Measurements from ENCODE around the gene DOCK7.
"Not testable (repeated sequence)": the region's sequence is repeated elsewhere in the genome, so short reads cannot be mapped to it uniquely, and the experiment has no call there.

The DOCK7 gene

DNA sequence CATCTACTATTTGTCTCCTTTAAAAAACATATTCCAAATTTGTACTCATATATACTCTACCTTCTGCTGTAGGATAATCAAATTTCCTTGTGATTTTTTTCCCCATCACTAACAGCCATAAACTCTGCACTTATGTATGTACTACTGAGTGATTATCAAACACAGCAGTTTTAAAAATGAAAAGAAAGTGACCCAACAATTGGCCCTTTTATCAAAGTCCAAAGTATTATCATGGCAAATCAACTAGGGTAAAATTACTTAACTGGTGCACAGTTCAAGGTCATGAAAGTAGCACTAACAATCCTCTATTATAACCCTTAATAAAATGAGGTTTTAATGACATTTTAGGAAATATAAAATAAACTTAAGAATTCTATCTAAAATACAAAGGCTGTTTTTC is 79.3 kb downstream of the DOCK7 start:
- DNase-seq (ENCODE audit: low read depth): no peak

DNA sequence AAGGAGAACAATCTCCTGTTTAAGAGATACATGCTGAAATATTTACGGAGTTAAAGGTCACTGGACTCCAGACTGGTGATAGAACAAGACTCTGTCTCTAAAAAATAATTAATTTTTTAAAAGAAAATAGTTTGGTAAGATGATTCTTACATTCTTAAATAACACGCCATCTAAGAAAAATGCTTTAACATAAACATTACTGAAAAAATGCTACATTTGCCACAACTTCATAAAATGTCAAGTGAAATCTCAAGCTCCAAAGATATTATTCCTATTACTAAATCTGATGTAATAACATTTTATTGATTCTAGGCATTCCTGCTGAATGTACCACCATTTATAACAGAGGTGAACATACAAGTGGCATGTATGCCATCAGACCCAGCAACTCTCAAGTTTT is 86.7 kb downstream of the DOCK7 start:
- no peak for DNase-seq (ENCODE audit: low read depth)

DNA sequence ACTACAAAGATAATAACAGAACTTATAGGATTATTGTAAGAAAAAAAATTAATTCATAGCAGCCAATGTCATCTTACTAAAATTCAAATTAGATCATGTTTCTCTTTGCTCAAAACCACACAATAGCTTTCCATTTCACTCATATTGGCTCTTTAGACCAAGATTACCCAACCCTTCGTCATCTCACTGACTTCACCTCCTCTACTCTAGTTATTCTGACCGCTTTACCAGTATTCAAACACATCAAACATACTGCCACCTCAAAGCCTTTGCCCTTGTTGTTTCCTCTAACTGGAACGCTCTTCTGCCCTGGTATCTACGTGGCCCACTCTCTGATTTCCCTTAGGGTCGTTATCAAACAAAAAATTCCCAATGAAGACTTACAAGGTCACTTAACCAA is 89.1 kb downstream of the DOCK7 start:
- DNase-seq (ENCODE audit: low read depth): no peak

DNA sequence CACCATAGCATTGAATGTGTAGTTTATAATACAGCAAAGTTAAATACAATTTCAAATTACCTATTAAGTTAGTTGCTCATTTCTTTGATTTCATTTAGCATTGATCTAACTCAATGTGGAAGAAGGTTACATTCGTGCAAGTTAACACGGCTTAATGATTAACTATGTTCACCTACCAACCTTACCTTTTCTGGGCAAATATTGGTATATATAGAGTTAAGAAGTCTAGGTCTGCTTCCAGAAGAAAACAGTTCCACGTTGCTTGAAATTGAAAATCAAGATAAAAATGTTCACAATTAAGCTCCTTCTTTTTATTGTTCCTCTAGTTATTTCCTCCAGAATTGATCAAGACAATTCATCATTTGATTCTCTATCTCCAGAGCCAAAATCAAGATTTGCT is 90.9 kb downstream of the DOCK7 start, which contains the start of gene ANGPTL3:
TSS of gene ANGPTL3 (plus strand) at position 240 of the 400 bp plus-strand sequence. CDS start at position 287, 47 bp downstream.
- no peak for DNase-seq (ENCODE audit: low read depth)

DNA sequence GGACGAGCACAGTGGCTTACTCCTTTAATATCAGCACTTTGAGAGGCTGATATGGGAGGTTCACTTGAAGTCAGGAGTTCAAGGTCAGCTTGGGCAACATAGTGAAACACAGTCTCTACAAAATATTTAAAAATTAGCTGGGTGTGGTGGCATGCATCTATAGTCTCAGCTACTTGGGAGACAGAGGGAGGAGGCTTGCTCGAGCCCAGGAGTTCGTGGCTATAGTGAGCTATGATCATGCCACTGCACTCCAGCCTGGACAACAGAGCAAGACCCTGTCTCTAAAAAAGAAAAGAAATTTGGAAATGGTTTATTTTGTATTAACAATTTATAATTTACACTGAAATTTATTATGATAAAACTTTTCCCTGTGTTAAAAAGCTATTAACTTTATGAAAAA is 92.5 kb downstream of the DOCK7 start:
- no peak for DNase-seq (ENCODE audit: low read depth)

DNA sequence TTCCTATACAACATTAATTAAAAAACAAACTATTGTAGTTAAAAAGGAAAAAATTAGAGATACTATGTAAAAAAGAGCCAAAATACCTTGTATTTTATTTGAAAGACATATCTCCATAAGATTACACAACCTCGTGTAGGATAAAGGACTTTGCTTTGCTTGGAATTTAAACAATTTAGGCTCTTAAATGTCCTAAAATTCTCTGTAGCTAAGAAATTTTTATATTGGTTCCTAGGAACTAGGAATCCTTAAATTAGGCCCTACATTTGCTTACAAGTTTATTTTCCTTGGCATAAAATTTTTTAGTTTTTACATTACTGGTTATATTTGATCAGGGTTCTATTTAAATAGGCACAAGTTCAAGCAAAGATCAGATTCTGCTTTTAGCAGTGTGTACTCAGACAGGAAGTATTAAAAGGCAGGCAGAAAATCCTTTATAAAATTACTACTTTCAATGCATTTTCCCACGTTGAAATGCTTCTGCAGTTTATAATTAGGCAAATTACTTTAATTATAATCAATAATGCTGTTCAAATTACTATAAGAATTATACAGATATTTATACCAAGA is 94.3 kb downstream of the DOCK7 start:
- no peak for DNase-seq (ENCODE audit: low read depth)

DNA sequence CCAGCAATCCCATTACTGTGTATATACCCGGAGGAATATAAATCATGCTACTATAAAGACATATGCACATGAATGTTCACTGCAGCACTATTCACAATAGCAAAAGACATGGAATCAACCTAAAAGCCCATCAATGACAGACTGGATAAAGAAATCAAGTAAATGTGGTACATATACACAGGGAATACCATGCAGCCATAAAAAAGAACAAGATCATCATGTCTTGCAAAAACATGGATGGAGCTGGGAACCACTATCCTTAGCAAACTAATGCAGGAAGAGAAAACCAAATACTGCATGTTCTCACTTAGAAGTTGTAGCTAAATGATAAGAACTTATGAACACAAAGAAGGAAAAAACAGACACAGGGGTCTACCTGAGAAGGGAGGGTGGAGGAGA is 97.2 kb downstream of the DOCK7 start:
- DNase-seq (ENCODE audit: low read depth): no peak

DNA sequence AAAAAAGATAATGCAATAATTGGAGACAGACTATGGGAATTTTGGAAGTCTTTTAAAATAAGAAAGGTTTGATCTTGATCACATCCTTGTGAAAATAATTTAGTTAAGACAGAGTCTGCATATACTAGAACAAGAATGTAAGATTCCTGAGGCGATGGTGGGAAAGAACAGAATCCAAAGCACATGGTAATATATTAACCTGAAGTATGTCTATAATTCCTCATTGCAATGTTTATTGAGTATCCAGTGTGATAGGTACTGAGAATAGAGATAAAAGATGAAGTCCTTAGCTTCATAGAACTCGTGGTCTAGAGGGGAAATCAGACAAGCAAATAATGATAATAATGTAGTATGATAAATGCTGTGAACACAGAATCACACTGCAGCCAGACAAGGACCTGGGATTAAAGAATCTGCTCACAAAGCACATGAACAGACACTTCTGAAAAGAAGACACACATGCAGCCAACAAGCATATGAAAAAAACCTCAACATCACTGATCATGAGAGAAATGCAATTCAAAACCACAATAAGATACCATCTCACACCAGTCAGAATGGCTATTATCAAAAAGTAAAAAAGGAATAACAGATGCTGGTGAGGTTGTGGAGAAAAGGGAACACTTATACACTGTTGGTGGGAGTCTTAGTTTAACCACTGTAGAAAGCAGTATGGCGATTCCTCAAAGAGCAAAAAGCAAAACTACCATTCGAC is 97.8 kb downstream of the DOCK7 start:
- no peak for DNase-seq (ENCODE audit: low read depth)

DNA sequence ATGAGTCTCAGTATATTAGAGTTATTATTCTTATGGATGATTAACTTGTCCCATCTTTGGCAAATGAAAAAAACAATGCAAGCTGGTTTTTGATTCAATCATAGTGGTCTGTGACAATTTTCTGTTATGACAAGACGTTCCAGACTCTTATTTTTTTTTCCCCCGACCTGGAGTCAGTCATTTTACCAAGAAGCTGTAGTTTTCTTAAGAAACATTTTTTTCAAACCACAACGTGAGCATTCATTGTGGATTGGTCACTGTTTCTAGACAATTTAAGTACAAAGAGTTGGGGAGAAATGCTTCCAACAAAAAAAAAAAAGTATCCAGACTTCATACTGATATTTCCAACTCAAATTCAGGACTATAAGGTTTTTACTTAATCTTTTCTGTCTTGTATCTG is 98.9 kb downstream of the DOCK7 start:
- no peak for DNase-seq (ENCODE audit: low read depth)

DNA sequence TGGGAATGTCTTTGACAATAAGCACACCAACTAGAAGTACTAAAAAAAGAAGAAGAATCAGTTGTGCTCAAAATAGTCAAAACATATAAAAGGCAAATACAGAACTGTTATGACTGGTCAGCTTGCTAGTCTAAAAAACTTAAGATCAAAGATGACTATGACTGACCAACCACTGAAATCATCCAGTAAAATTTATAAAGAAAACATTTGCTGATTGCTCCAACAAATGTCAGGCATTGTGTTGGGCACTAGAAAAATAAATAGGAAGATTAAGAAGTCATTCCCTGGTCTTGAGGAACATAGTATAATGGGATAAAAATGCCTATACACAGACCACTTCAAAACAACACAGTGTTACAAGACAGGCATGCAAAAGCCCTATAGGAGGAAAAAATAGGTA is 100.2 kb downstream of the DOCK7 start:
- no peak for DNase-seq (ENCODE audit: low read depth)

DNA sequence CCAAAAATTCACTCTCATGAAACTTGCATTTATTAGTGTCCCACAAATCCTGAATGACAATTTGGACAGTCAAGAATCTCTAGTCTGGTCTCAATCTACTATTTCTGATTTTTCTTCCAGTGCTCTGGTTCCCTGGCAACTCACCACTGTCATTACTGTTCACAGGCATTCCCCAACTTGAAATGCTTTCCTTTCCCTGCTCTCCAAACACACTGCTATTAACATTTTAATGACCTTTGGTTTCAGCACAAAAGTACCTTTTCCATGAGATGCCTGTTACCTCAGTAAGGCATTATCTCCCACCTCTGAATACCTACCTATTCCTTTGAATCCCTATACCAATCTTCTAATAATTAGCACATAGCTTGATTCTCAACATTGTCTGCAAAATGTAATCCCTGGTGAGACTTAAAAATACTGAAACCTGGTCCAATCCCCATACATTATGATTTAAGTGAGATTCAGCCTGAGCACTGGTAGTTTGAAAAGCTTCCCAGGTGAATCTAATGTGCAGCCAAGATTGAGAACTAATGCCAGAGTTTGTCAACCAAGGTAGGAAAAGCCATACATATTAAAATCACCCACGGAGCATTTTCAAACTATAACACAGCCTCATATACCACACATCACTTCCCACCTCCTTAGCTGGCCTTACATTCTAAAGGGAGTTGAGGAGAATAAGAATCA is 102.6 kb downstream of the DOCK7 start:
- DNase-seq (ENCODE audit: low read depth): no peak

DNA sequence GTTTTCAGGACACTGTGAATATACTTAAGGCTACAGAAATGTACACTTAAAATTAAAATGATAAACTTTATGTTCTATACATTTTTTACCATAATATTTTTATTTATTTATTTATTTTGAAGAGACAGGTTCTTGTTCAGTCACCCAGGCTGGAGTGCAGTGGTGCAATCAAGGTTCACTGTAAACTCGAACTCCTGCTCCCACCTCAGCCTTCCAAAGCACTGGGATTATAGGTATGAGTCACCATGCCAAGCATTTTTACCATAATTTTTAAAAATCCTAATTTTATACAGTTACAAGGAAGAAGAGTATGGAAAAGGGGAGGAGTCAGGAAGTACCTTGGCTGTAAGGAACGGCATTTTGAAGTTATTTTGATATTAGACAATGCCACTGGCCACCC is 114.5 kb downstream of the DOCK7 start:
- DNase-seq (ENCODE audit: low read depth): no peak

DNA sequence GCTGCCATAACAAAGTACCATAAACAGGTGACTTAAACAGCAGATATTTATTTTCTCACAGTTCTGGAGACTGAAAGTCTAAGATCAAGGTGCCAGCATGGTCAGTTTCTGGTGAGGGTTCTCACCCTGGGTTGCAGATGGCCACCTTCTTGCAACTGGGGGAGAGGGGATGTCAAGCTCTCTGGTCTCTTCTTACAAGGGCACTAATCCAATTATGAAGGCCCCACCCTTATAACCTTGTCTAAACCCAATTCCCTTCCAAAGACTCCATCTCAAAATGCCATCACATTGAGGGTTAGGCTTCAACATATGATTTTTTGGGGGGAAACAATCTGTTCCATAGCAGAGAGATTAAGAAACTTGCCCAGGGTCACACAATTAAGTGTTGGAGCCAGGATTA is 115.7 kb downstream of the DOCK7 start:
- DNase-seq (ENCODE audit: low read depth): no peak

DNA sequence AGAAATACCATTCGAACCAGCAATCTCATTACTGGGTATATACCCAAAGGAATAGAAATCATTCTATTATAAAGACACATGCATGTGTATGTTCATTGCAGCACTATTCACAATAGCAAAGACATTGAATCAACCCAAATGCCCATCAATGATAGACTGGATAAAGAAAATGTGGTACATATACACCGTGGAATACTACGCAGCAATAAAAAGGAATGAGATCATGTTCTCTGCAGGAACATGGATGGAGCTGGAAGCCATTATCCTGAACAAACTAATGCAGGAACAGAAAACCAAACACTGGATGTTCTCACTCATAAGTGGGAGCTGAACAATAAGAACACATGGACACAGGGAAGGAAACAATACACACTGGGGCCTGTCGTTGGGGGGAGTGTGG is 116.7 kb downstream of the DOCK7 start:
- DNase-seq (ENCODE audit: low read depth): not testable (repeated sequence)

DNA sequence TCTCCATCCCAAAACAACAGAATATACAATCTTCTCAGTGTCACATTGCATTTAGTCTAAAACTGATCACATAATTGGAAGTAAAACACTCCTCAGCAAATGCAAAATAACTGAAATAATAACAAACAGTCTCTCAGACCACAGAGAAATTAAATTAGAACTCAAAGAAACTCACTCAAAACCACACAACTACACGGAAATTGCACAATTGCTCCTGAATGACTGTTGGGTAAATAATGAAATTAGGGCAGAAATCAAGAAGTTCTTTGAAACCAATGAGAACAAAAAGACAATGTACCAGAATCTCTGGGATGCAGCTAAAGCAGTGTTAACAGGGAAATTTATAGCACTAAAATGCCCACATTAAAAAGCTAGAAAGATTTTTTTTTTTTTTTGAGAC is 120.3 kb downstream of the DOCK7 start:
- DNase-seq (ENCODE audit: low read depth): not testable (repeated sequence)

DNA sequence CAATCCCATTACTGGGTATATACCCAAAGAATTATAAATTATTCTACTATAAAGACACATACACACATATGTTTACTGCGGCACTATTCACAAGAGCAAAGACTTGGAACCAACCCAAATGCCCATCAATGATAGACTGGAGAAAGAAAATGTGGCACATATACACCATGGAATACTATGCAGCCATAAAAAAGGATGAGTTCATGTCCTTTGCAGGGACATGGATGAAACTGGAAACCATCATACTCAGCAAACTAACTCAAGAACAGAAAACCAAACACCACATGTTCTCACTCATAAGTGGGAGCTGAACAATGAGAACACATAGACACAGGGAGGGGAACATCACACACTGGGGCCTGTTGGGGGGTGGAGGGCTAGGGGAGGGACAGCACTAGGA is 121.0 kb downstream of the DOCK7 start:
- not testable (repeated sequence) for DNase-seq (ENCODE audit: low read depth)

DNA sequence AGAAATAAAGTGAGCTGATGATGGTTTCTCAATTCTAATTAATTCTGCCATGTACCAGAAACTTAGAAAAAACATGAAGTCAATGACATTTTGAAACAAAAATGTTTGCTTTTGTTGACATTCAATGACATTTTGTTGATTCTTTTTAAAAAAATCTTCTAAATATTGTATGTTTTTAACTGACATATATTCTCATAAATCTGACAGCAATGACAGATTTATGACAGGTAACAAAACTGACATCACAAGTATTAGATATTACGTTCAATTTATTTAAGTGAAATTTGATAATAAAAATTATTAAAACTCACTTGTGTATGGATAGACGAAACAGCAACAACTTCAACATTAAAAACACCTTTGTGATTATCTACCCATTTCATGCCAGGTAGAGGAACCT is 126.9 kb downstream of the DOCK7 start:
- no peak for DNase-seq (ENCODE audit: low read depth)

DNA sequence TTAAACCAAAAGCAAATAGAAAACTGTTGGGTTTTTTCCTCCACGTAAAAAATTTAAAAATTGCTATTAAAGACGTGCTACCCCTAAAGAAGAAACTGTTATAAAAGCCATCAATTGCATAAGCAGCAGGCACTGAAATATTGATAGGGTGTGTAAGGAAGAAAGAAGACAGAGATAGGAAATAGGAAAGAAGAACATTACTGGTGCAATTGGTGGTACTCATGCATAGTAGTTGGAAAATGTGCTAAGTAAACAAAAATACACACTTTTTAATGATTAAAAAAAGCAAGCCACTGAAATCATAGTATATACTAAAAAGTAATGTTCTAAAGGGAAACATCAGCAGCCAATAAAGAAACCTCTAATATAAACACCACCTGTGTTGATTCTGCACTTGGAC is 143.6 kb downstream of the DOCK7 start:
- DNase-seq (ENCODE audit: low read depth): no peak

DNA sequence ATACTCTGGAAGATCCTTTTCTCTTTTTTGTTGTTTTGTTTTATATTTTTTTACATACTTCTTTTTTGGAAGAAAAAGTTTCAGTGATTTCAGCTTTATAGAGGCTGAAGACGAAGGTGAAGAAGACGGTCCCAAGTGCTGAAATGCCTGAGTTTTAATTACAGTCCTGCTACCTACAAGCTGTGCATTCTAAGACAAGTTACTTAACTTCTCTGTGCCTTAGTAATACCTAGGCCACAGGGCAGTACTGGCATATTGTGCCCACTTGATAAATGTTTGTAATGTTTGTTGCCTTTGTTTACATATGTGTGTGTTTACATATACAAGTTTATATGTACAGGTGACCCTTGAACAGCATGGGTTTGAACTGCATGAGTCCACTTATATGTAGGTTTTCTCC is 147.1 kb downstream of the DOCK7 start:
- DNase-seq (ENCODE audit: low read depth): no peak

DNA sequence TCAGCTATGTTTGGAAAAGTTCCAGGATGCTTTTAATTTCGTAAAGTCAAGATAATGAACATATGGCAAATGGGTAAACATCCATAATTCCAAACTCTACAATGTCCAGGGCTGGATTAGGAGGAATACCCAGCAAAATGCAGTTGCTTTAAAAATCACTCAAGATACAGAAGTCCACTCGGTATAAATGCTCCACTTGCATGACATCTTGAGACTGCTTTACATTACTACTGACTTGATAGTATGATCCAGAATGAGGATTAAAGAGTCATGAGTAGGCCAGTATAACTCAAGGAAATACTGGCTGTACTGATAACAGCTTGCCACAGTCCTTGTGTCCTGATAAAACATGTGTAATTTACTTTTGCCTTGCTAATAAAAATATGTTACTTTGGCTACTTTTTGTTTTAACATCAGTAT is 149.1 kb downstream of the DOCK7 start:
- DNase-seq (ENCODE audit: low read depth): no peak

DNA sequence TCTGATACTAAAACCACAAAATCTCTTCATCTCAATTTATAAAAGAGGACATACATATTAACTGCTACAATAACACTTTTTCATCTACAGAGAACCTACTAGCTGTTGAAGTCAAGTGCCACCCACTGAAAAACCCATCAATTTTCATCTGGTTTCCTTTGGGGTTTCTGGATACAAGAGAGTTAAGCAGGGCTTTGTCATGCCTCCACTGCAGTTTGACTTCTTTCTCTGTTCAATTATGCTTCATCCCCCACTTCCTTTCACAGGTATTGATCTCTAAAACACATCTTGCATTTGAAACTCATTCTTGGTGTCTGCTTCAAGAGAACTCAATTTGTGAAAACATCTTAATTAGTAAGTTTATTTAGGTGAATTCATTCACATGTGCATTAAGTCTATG is 151.3 kb downstream of the DOCK7 start:
- DNase-seq (ENCODE audit: low read depth): no peak

DNA sequence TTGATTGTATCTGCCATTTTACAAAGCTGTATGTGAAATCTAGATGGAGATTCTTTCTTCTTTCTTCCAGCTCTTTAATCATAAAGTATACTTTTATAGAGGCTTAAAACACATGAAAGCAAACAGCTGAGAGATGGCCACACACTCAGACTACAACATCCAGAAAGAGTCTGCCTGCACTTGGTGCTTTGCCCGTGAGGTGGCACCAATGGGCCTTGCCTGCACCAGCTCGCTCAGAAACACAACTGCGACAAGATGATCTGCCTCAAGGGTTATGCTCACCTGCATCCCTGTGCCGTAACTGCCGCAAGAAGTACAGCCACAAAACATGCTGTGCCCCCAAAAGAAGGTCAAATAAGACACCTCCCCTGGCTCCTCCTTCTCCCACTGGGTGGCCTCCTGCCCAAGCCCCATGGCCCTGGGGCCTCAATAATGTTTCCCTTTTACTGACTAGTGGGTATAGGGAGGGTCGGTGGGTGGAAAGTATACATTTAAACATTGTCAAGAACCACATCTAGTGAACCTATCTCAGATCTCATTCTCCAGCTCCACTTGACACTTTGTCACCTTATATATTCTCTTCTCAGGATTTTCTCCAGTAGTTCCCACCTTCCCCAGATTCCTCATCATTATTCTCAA is 157.6 kb downstream of the DOCK7 start:
- DNase-seq (ENCODE audit: low read depth): no peak

DNA sequence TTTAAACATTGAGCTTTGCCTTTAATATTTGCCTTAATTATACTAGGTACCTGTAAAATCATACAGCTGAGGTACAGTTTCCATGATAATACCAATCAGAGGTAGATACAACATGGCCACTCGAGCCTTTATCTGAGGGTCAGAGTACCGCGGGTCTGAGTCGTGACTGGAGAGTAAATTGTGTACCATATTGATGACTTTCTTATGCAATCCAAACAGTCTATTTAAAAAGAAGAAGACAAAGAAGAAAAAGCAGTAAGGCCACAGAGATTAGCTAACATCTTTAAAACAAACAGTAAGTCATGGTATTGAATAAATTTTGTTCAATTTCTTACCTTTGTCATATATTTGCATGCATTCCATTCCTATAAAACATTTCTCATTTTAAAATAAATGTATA is 159.0 kb downstream of the DOCK7 start:
- no peak for DNase-seq (ENCODE audit: low read depth)
